Daoy (cell line): ENCODE data around the gene EMC8. TPM values are rescaled to one million over a fixed set of nuclear protein-coding genes. Genes with fewer than 3 reads are reported as not detected.
"Not testable (repeated sequence)": the region's sequence is repeated elsewhere in the genome, so short reads cannot be mapped to it uniquely, and the experiment has no call there.

ENCODE experiments used
- DNase-seq: peaks from one replicate; pipeline ENCODE4 v3.0.0-alpha.2; 2015; ENCODE audit warnings: low read depth
- total RNA-seq: library from RNA; depleted of rRNA; stranded (reverse); fragments of >200 nt; shearing (Covaris generic); gene quantifications from 2 replicates; pipeline ENCODE4 v1.2.3, GENCODE V29; 2014

Gene EMC8
- total RNA-seq, 1 experiment from 2014 or later: 40.5 TPM

GRCh38 chr16:85812811-85813700 lies 13.7 kb upstream of the EMC8 start:
- DNase-seq: no peak

GRCh38 chr16:85812031-85812807 lies 12.9 kb upstream of the EMC8 start:
- no peak for DNase-seq

GRCh38 chr16:85810742-85811115 lies 11.4 kb upstream of the EMC8 start:
- DNase-seq: no peak

- no peak for DNase-seq
Measured at GRCh38 chr16:85810097-85810741, 10.9 kb upstream of the EMC8 start.

- no peak for DNase-seq
Measured at GRCh38 chr16:85809645-85810044, 10.3 kb upstream of the EMC8 start.

GRCh38 chr16:85808926-85809325 lies 9.6 kb upstream of the EMC8 start:
- no peak for DNase-seq

GRCh38 chr16:85808104-85808503 lies 8.8 kb upstream of the EMC8 start:
- not testable (repeated sequence) for DNase-seq

GRCh38 chr16:85807340-85807739 lies 8.0 kb upstream of the EMC8 start:
- not testable (repeated sequence) for DNase-seq

- no peak for DNase-seq
Measured at GRCh38 chr16:85806539-85806938, 7.2 kb upstream of the EMC8 start.

- no peak for DNase-seq
Measured at GRCh38 chr16:85805442-85806045, 6.2 kb upstream of the EMC8 start.

- DNase-seq: no peak
Measured at GRCh38 chr16:85803570-85803969, 4.2 kb upstream of the EMC8 start.

- DNase-seq: no peak
Measured at GRCh38 chr16:85800321-85800669, 951 bp upstream of the EMC8 start.

- DNase-seq: peak; percentile 28
Measured at GRCh38 chr16:85798901-85799496, 345 bp downstream of the EMC8 start.

- no peak for DNase-seq
Measured at GRCh38 chr16:85798283-85798776, 1.0 kb downstream of the EMC8 start.

- DNase-seq: no peak
Measured at GRCh38 chr16:85796599-85796998, 2.7 kb downstream of the EMC8 start.

GRCh38 chr16:85796152-85796551 lies 3.2 kb downstream of the EMC8 start:
- no peak for DNase-seq

GRCh38 chr16:85794696-85795095 lies 4.6 kb downstream of the EMC8 start:
- DNase-seq: no peak

- DNase-seq: no peak
Measured at GRCh38 chr16:85793662-85794298, 5.6 kb downstream of the EMC8 start.

- DNase-seq: no peak
Measured at GRCh38 chr16:85789773-85790172, 9.6 kb downstream of the EMC8 start.

GRCh38 chr16:85788819-85789218 lies 10.5 kb downstream of the EMC8 start:
- no peak for DNase-seq

GRCh38 chr16:85785927-85786326 lies 13.4 kb downstream of the EMC8 start:
- no peak for DNase-seq
